Memory B cell (primary cell): ENCODE measurements around the gene COL11A2.

Source experiments
- ATAC-seq: fragments of 150-1000 bp; cut with Tn5 transposase; 2 replicates; pipeline ENCODE4 v1.10.0; 2021; ENCODE audit warnings: low read depth, mild to moderate bottlenecking, moderate library complexity
- DNase-seq, 2 donors: peaks; one replicate each; pipeline ENCODE4 v3.0.0; 2022; ENCODE audit warnings: low spot score in 2 of 2
- H3K27ac Mint-ChIP-seq: one replicate; pipeline ENCODE4 v1.8.0; 2022; ENCODE audit warnings: mild to moderate bottlenecking, moderate library complexity, mixed read lengths
- H3K27me3 Mint-ChIP-seq: one replicate; pipeline ENCODE4 v1.8.0; 2022; ENCODE audit warnings: mixed read lengths
- H3K36me3 Mint-ChIP-seq: one replicate; pipeline ENCODE4 v1.8.0; 2022; ENCODE audit warnings: mild to moderate bottlenecking, mixed read lengths
- H3K4me1 Mint-ChIP-seq: one replicate; pipeline ENCODE4 v1.8.0; 2022; ENCODE audit warnings: mixed read lengths
- H3K4me3 Mint-ChIP-seq: one replicate; pipeline ENCODE4 v1.8.0; 2022; ENCODE audit warnings: mild to moderate bottlenecking, moderate library complexity, mixed read lengths
- H3K9me3 Mint-ChIP-seq: one replicate; pipeline ENCODE4 v1.8.0; 2022; ENCODE audit warnings: mixed read lengths

COL11A2 gene

DNA sequence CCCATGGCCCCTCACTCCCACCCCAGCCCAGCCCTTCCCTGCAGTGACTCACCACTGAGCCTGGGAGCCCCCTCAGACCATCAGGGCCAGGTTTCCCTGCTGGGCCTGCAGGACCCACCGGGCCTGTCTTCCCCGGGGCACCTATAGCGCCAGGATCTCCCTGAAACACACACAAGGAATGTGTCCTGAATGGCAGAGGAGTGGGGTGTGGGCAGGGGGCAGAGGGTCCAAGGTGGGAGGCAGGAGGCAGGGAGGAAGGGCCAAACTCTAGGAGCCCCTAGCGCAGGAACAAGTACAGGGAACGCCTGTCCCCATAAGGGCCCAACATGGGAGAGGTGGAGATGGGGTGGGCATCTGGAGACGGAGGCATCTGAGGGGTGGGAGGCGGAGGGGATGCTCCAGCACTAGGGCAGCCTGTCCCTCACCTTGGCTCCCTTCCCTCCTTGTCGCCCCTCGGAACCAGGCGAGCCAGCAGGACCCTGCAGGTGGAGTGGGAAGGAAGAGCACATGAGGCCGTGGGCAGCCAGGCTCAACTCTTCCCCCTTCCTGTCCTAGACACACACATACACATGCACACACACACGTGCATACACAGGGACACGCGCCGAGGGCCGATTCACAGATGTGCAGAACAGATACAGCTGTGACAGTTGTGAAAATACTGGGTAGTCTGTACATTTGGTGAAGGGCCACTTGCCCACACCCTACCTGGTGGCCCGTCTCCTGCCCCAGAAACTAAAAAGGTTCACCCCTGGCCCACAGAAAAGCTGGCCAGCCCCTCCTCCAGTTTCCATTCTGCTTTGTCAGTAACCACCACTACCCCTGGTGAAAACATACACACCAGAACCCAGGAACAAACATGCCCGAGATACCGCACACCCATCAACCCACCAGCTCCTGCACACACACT, 24.6 kb downstream of the COL11A2 start:
- Mint-ChIP-seq H3K27me3 (peaks cover 12% of the 10 kb centered on the region), H3K4me1 (peaks cover 9% of the 10 kb centered on the region), H3K36me3 (no peaks in the 10 kb centered on the region), H3K4me3 (no peak overlapping the region), H3K27ac (no peak overlapping the region), H3K9me3 (no peaks in the 10 kb centered on the region)
- ATAC-seq = no peak
- no peak for DNase-seq

- H3K9me3 Mint-ChIP-seq = no peaks in the 10 kb centered on the region
- peaks cover 15% of the 10 kb centered on the region for H3K4me1 Mint-ChIP-seq
- DNase-seq = no peak
- H3K4me3 Mint-ChIP-seq = no peak overlapping the region
- no peak for ATAC-seq
- H3K27ac Mint-ChIP-seq = no peak overlapping the region
- H3K36me3 Mint-ChIP-seq = no peaks in the 10 kb centered on the region
- peaks cover 10% of the 10 kb centered on the region for H3K27me3 Mint-ChIP-seq
Measured at GRCh38 chr6:33166811-33167210, 25.5 kb downstream of the COL11A2 start.

GRCh38 chr6:33166363-33166762, 25.9 kb downstream of the COL11A2 start:
- H3K36me3 Mint-ChIP-seq = no peaks in the 10 kb centered on the region
- peaks cover 10% of the 10 kb centered on the region for H3K27me3 Mint-ChIP-seq
- no peaks in the 10 kb centered on the region for H3K9me3 Mint-ChIP-seq
- H3K4me1 Mint-ChIP-seq = peaks cover 20% of the 10 kb centered on the region
- DNase-seq = no peak
- no peak overlapping the region for H3K4me3 Mint-ChIP-seq
- ATAC-seq = no peak
- H3K27ac Mint-ChIP-seq = no peak overlapping the region

DNA sequence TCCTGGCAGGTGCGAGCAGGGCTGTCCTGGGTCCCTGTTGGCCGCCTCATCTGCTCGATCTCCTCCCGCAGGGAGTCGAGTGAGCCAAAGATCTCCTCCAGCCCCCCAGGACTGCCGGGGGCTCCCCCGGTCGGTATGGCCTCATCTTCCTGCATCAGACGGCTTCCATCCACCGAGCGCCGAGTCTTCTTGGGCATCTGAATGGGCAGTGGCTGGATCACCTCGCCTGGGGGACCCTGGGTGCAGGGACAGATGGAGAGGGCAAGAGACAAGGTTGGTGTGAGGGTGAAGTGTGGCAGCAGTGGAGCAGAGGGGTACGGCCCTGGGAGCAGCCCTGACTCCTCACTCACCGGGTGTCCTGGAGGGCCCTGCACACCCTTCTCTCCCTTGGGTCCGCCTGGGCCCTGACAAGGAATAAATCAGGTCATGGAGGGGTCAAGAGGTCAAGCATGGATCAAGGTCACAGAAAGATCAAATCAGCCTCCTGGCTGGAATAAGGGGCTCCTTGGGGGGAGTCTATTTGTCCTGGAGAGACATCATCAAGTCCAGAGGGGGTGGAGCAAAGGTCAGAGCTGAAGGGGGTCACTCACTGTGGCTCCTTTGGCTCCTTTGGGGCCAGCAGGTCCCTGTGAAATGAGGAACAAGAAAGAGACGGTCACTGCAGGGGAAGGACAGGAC, 26.5 kb downstream of the COL11A2 start:
- ATAC-seq = no peak
- DNase-seq = no peak
- H3K9me3 Mint-ChIP-seq = no peaks in the 10 kb centered on the region
- no peak overlapping the region for H3K27ac Mint-ChIP-seq
- peaks cover 22% of the 10 kb centered on the region for H3K4me1 Mint-ChIP-seq
- no peak overlapping the region for H3K4me3 Mint-ChIP-seq
- no peaks in the 10 kb centered on the region for H3K36me3 Mint-ChIP-seq
- H3K27me3 Mint-ChIP-seq = peaks cover 10% of the 10 kb centered on the region

DNA sequence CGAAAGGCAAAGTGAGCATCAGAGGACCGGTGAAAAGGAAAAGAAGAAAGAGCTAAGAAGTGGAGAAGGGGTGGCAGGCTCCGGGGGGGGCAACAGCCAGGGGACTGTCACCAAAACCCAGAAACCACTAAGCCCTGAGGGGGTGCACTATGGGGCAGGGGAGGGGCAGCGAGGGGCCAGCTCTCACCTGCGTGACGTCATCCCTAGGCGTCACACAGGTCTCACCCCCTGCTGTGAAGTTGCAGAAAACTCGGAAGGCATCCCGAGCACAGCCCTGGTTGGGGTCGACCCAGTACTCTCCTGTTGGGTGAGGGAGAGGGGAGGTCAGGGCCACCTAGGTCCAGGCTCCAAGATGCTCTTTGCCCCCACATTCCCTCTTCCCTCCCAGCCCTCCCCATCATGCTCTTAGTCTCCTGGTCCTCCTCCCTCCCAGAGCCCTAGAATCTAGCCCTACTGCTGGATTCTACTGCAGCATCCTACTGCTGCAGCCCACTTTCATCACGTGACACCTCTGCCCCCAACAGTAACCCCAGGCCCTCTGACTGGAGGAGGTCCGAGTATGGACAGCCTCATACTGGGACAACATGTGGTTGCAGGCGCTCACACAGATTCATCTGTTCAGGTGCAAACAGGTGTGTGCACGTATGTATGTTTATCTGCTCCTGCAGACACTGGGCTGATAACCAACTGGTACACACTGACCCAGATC, 27.4 kb downstream of the COL11A2 start:
- no peak overlapping the region for H3K27ac Mint-ChIP-seq
- H3K27me3 Mint-ChIP-seq = peaks cover 11% of the 10 kb centered on the region
- H3K4me3 Mint-ChIP-seq = no peak overlapping the region
- no peaks in the 10 kb centered on the region for H3K9me3 Mint-ChIP-seq
- peaks cover 19% of the 10 kb centered on the region for H3K4me1 Mint-ChIP-seq
- no peak for DNase-seq
- H3K36me3 Mint-ChIP-seq = no peaks in the 10 kb centered on the region
- no peak for ATAC-seq

DNA sequence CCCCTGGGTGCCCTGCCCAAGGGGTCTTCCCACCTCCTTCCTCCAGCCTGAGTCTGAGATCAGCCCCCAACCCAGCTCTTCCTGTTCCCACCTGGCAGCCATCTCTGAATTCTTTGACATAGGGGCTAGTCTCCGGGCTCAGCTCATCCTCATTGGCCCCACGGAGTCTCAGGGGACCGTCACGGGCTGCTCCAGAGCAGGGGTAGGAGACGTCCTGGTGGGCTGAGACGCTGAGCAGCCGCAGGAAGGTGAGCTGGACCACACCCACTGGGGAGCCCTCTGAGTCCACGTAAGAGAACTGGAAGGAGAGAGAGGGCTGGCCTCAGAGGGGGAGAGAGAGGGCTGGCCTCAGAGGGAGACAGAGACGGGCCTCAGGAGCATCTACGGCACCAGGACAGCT, 28.1 kb downstream of the COL11A2 start:
- DNase-seq = no peak
- Mint-ChIP-seq H3K36me3 (no peaks in the 10 kb centered on the region), H3K9me3 (no peaks in the 10 kb centered on the region), H3K4me3 (no peak overlapping the region), H3K27ac (no peak overlapping the region), H3K4me1 (peaks cover 19% of the 10 kb centered on the region), H3K27me3 (peaks cover 11% of the 10 kb centered on the region)
- ATAC-seq = no peak

- no peak overlapping the region for H3K27ac Mint-ChIP-seq
- DNase-seq (no peak), ATAC-seq (no peak)
- no peaks in the 10 kb centered on the region for H3K9me3 Mint-ChIP-seq
- H3K4me3 Mint-ChIP-seq = no peak overlapping the region
- H3K27me3 Mint-ChIP-seq = peaks cover 11% of the 10 kb centered on the region
- no peaks in the 10 kb centered on the region for H3K36me3 Mint-ChIP-seq
- peaks cover 19% of the 10 kb centered on the region for H3K4me1 Mint-ChIP-seq
Measured at GRCh38 chr6:33163540-33163939, 28.7 kb downstream of the COL11A2 start.

GRCh38 chr6:33161354-33162331, 30.6 kb downstream of the COL11A2 start:
- ATAC-seq = peak; percentile 94
- peak overlapping the region; percentile 72 for H3K27ac Mint-ChIP-seq
- DNase-seq = peak; percentile 83 to 92
- peak overlapping the region; percentile 88 for H3K4me3 Mint-ChIP-seq
- peaks cover 18% of the 10 kb centered on the region for H3K4me1 Mint-ChIP-seq
- H3K27me3 Mint-ChIP-seq = peaks cover 11% of the 10 kb centered on the region
- H3K36me3 Mint-ChIP-seq = no peaks in the 10 kb centered on the region
- no peaks in the 10 kb centered on the region for H3K9me3 Mint-ChIP-seq

GRCh38 chr6:33160728-33161344, 31.4 kb downstream of the COL11A2 start:
- DNase-seq = no peak
- Mint-ChIP-seq H3K27me3 (peaks cover 10% of the 10 kb centered on the region), H3K36me3 (no peaks in the 10 kb centered on the region), H3K9me3 (no peaks in the 10 kb centered on the region), H3K4me3 (peak overlapping the region; percentile 88), H3K4me1 (peaks cover 16% of the 10 kb centered on the region), H3K27ac (no peak overlapping the region)
- no peak for ATAC-seq

- H3K27ac Mint-ChIP-seq = no peak overlapping the region
- H3K9me3 Mint-ChIP-seq = no peaks in the 10 kb centered on the region
- H3K27me3 Mint-ChIP-seq = peaks cover 10% of the 10 kb centered on the region
Measured at GRCh38 chr6:33160096-33160495, 32.2 kb downstream of the COL11A2 start.

DNA sequence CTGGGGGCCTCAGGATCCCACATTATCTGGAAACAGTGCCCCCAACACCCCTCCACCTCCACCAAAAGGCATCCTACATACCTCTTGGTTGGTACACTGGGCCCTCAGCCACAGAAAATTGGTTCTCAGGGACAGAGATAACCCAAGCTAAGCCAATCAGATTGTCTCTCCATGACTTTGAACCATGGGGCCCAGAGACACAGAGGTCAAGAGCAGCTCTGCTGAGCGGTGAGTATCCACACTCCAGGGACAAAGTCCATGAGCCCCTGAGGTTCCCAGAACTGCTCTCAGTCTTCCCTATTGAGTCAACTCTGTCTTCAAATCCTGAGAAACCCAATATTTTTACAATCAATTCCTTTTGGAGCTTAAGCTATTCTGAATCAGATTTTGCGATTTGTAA, 35.3 kb downstream of the COL11A2 start:
- Mint-ChIP-seq H3K36me3 (peaks cover under 1% of the 10 kb centered on the region), H3K27ac (no peak overlapping the region)

More at GRCh38 chr6:33160096-33160495, 32.2 kb downstream of the COL11A2 start:
- Mint-ChIP-seq H3K36me3 (no peaks in the 10 kb centered on the region), H3K4me1 (peaks cover 16% of the 10 kb centered on the region), H3K4me3 (no peak overlapping the region)
- no peak for ATAC-seq
- no peak for DNase-seq

GRCh38 chr6:33156561-33156960, 35.7 kb downstream of the COL11A2 start:
- Mint-ChIP-seq H3K36me3 (peaks cover 4% of the 10 kb centered on the region), H3K4me3 (no peak overlapping the region), H3K4me1 (peaks cover 4% of the 10 kb centered on the region), H3K9me3 (peaks cover 3% of the 10 kb centered on the region), H3K27me3 (peaks cover 6% of the 10 kb centered on the region), H3K27ac (no peak overlapping the region)
- DNase-seq (no peak), ATAC-seq (no peak)

More for the DNA sequence above, 35.3 kb downstream of the COL11A2 start:
- Mint-ChIP-seq H3K9me3 (peaks cover under 1% of the 10 kb centered on the region), H3K4me1 (peaks cover 8% of the 10 kb centered on the region), H3K4me3 (no peak overlapping the region), H3K27me3 (peaks cover 6% of the 10 kb centered on the region)
- ATAC-seq = no peak
- no peak for DNase-seq

DNA sequence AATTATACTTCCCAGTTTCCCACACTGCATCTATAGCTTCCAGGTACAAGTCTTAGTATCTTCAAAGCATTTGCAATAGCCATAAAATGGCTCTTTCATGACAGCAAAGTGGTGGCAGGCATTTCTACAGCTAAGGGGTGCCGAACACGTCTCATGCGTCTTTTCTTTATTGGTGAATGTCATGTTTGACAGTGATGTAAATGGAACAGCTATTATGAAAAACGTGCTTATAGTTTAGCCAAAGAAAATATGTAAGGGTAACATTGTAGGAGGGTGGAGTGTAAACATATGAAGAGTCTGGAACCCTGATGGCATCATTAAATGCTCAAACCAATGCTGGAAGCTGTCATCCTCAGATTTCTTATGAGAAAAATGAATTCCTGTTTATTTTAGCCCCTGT, 37.9 kb downstream of the COL11A2 start:
- Mint-ChIP-seq H3K36me3 (peaks cover 4% of the 10 kb centered on the region), H3K27ac (no peak overlapping the region), H3K9me3 (peaks cover 3% of the 10 kb centered on the region), H3K27me3 (peaks cover 4% of the 10 kb centered on the region), H3K4me3 (no peak overlapping the region), H3K4me1 (no peaks in the 10 kb centered on the region)
- ATAC-seq (no peak), DNase-seq (no peak)
